IPS DF 6.9 (cell line): ENCODE measurements around the gene PDE6B.

ENCODE experiments used
- DNase-seq: peaks from one replicate; pipeline ENCODE4 v3.0.0-alpha.2; 2013; ENCODE audit warnings: low read depth, low spot score
- H3K27ac ChIP-seq: one replicate; pipeline ENCODE4 v1.5.1; 2013; ENCODE audit warnings: low read length, control low read depth
- H3K27me3 ChIP-seq: 2 replicates; pipeline ENCODE4 v1.6.1; 2013; ENCODE audit warnings: mild to moderate bottlenecking, low read length; ENCODE audit not compliant: control insufficient read depth, insufficient read depth
- H3K36me3 ChIP-seq: 2 replicates; pipeline ENCODE4 v1.6.1; 2013; ENCODE audit warnings: low read length; ENCODE audit not compliant: control insufficient read depth, insufficient read depth
- H3K4me1 ChIP-seq: 2 replicates; pipeline ENCODE4 v1.6.1; 2013; ENCODE audit warnings: low read length; ENCODE audit not compliant: control insufficient read depth, insufficient read depth
- H3K4me3 ChIP-seq: 2 replicates; pipeline ENCODE4 v1.5.1; 2013; ENCODE audit warnings: mild to moderate bottlenecking, low read length
- H3K9me3 ChIP-seq: 2 replicates; pipeline ENCODE4 v1.6.1; 2013; ENCODE audit warnings: low read length, inconsistent platforms; ENCODE audit not compliant: control insufficient read depth, insufficient read depth
- WGBS: extraction: QIAGEN DNeasy Blood & Tissue Kit; methylation state at CpG from one replicate; pipeline ENCODE4 v1.1.7; 2013; ENCODE audit warnings: mixed read lengths, missing lambda C conversion rate; ENCODE audit not compliant: insufficient read length, insufficient coverage; 5-methylcytosine and 5-hydroxymethylcytosine counted together

PDE6B gene

GRCh38 chr4:601612-602558, 23.5 kb upstream of the PDE6B start:
- Histone ChIP-seq H3K27ac (no peak overlapping the region), H3K4me1 (no peaks in the 10 kb centered on the region), H3K27me3 (no peaks in the 10 kb centered on the region), H3K4me3 (no peak overlapping the region), H3K9me3 (no peaks in the 10 kb centered on the region), H3K36me3 (no peaks in the 10 kb centered on the region)
- WGBS = no CpG with 5 or more reads among the region's 24 CpGs
- DNase-seq = no peak

- WGBS = no CpG with 5 or more reads among the region's 8 CpGs
- no peaks in the 10 kb centered on the region for H3K4me1 ChIP-seq
- H3K9me3 ChIP-seq = no peaks in the 10 kb centered on the region
- H3K4me3 ChIP-seq = no peak overlapping the region
- peak; percentile 87 for DNase-seq
- no peaks in the 10 kb centered on the region for H3K27me3 ChIP-seq
- no peaks in the 10 kb centered on the region for H3K36me3 ChIP-seq
- no peak overlapping the region for H3K27ac ChIP-seq
Observed at GRCh38 chr4:602559-602942, 22.8 kb upstream of the PDE6B start.

- DNase-seq = no peak
- H3K36me3 ChIP-seq = no peaks in the 10 kb centered on the region
- H3K4me3 ChIP-seq = no peak overlapping the region
- H3K9me3 ChIP-seq = no peaks in the 10 kb centered on the region
- WGBS = no CpG with 5 or more reads among the region's 3 CpGs
- H3K27me3 ChIP-seq = no peaks in the 10 kb centered on the region
- H3K27ac ChIP-seq = no peak overlapping the region
- no peaks in the 10 kb centered on the region for H3K4me1 ChIP-seq
Observed at GRCh38 chr4:604131-604530, 21.2 kb upstream of the PDE6B start.

- no peak overlapping the region for H3K27ac ChIP-seq
Observed at GRCh38 chr4:605702-606425, 19.5 kb upstream of the PDE6B start.

GRCh38 chr4:608236-608635, 17.1 kb upstream of the PDE6B start:
- Histone ChIP-seq H3K36me3 (no peaks in the 10 kb centered on the region), H3K27me3 (no peaks in the 10 kb centered on the region), H3K27ac (no peak overlapping the region), H3K9me3 (no peaks in the 10 kb centered on the region), H3K4me1 (no peaks in the 10 kb centered on the region), H3K4me3 (no peak overlapping the region)
- DNase-seq = no peak
- WGBS = no CpG with 5 or more reads among the region's 7 CpGs

More at GRCh38 chr4:605702-606425, 19.5 kb upstream of the PDE6B start:
- H3K4me3 ChIP-seq = no peak overlapping the region
- H3K9me3 ChIP-seq = no peaks in the 10 kb centered on the region
- H3K27me3 ChIP-seq = no peaks in the 10 kb centered on the region
- WGBS = no CpG with 5 or more reads among the region's 17 CpGs
- H3K36me3 ChIP-seq = no peaks in the 10 kb centered on the region
- DNase-seq = no peak
- H3K4me1 ChIP-seq = no peaks in the 10 kb centered on the region

- Histone ChIP-seq H3K27me3 (no peaks in the 10 kb centered on the region), H3K4me3 (no peak overlapping the region), H3K36me3 (no peaks in the 10 kb centered on the region), H3K4me1 (no peaks in the 10 kb centered on the region), H3K9me3 (no peaks in the 10 kb centered on the region), H3K27ac (no peak overlapping the region)
- no peak for DNase-seq
- no CpG with 5 or more reads among the region's 8 CpGs for WGBS
Observed at GRCh38 chr4:609400-610050, 15.8 kb upstream of the PDE6B start.

- no peaks in the 10 kb centered on the region for H3K9me3 ChIP-seq
- no peak overlapping the region for H3K4me3 ChIP-seq
- no CpG with 5 or more reads among the region's 10 CpGs for WGBS
- H3K4me1 ChIP-seq = no peaks in the 10 kb centered on the region
- no peak overlapping the region for H3K27ac ChIP-seq
- H3K36me3 ChIP-seq = no peaks in the 10 kb centered on the region
- no peaks in the 10 kb centered on the region; the same call in 1 of the 2 replicates for H3K27me3 ChIP-seq
- no peak for DNase-seq
Observed at GRCh38 chr4:610411-611261, 14.7 kb upstream of the PDE6B start.

GRCh38 chr4:612052-612748, 13.2 kb upstream of the PDE6B start:
- H3K27me3 ChIP-seq = no peaks in the 10 kb centered on the region; the same call in 1 of the 2 replicates
- H3K4me1 ChIP-seq = no peaks in the 10 kb centered on the region
- WGBS = no CpG with 5 or more reads among the region's 22 CpGs

GRCh38 chr4:612749-613125, 12.6 kb upstream of the PDE6B start:
- no CpG with 5 or more reads among the region's 7 CpGs for WGBS
- no peak for DNase-seq

More at GRCh38 chr4:612052-612748, 13.2 kb upstream of the PDE6B start:
- H3K4me3 ChIP-seq = no peak overlapping the region
- H3K36me3 ChIP-seq = no peaks in the 10 kb centered on the region
- H3K27ac ChIP-seq = no peak overlapping the region
- DNase-seq = no peak
- H3K9me3 ChIP-seq = no peaks in the 10 kb centered on the region

More at GRCh38 chr4:612749-613125, 12.6 kb upstream of the PDE6B start:
- no peaks in the 10 kb centered on the region for H3K9me3 ChIP-seq
- H3K4me1 ChIP-seq = no peaks in the 10 kb centered on the region
- H3K27me3 ChIP-seq = no peaks in the 10 kb centered on the region; the same call in 1 of the 2 replicates
- H3K36me3 ChIP-seq = no peaks in the 10 kb centered on the region
- H3K4me3 ChIP-seq = no peak overlapping the region; the same call in 1 of the 2 replicates
- H3K27ac ChIP-seq = no peak overlapping the region
